SK-N-SH treated with all-trans-retinoic acid at 6 μM for 48 hours (cell line): ENCODE data around the gene KRT75.

Experiments used
- ATAC-seq: fragments of 200-7000 bp; cut with Tn5 transposase; 3 replicates; pipeline ENCODE4 v1.9.1; 2020; ENCODE audit warnings: mild to moderate bottlenecking, moderate library complexity
- BACH2 ChIP-seq: fragments of 250-450 bp; sonication (Bioruptor Pico); IDR thresholded peaks from 2 replicates; pipeline ENCODE4 v1.9.0; 2021; ENCODE audit warnings: mild to moderate bottlenecking, borderline replicate concordance
- ESRRG ChIP-seq: fragments of 250-450 bp; sonication (Bioruptor Pico); IDR thresholded peaks from 2 replicates; pipeline ENCODE4 v1.6.1; 2021; ENCODE audit warnings: mild to moderate bottlenecking
- GLIS3 ChIP-seq: fragments of 250-450 bp; sonication (Bioruptor Pico); IDR thresholded peaks from 2 replicates; pipeline ENCODE4 v1.5.0; 2020; ENCODE audit warnings: mild to moderate bottlenecking, moderate library complexity
- ISL1 ChIP-seq: fragments of 250-450 bp; sonication (Bioruptor Pico); IDR thresholded peaks from 2 replicates; pipeline ENCODE4 v2.1.2; 2022; ENCODE audit warnings: mild to moderate bottlenecking, moderate library complexity
- PPARA ChIP-seq: fragments of 250-450 bp; sonication (Bioruptor Pico); IDR thresholded peaks from 2 replicates; pipeline ENCODE4 v1.5.0; 2020; ENCODE audit warnings: mild to moderate bottlenecking, borderline replicate concordance
- TCF4 ChIP-seq: fragments of 250-450 bp; sonication (Bioruptor Pico); IDR thresholded peaks from 2 replicates; pipeline ENCODE4 v1.8.0; 2021; ENCODE audit warnings: mild to moderate bottlenecking, moderate library complexity, borderline replicate concordance
- TOX ChIP-seq: fragments of 250-450 bp; sonication (Bioruptor Pico); IDR thresholded peaks from 2 replicates; pipeline ENCODE4 v1.8.0; 2021; ENCODE audit warnings: mild to moderate bottlenecking, moderate library complexity, borderline replicate concordance
- ZC3H10 ChIP-seq: fragments of 250-450 bp; sonication (Bioruptor Pico); IDR thresholded peaks from 2 replicates; pipeline ENCODE4 v1.5.1; 2021; ENCODE audit warnings: mild to moderate bottlenecking, moderate library complexity
- ZFP30 ChIP-seq: fragments of 450-650 bp; formaldehyde crosslinking; IDR thresholded peaks from 2 replicates; pipeline ENCODE4 v1.5.0; 2022; ENCODE audit warnings: mild to moderate bottlenecking, moderate library complexity
- ZNF565 ChIP-seq: fragments of 450-650 bp; formaldehyde crosslinking; conservative IDR thresholded peaks from 2 replicates; pipeline ENCODE4 v1.5.0; 2020; ENCODE audit warnings: low read depth, mild to moderate bottlenecking, moderate library complexity
- ZNF8 ChIP-seq: fragments of 450-650 bp; formaldehyde crosslinking; IDR thresholded peaks from 2 replicates; pipeline ENCODE4 v1.5.0; 2020; ENCODE audit warnings: mild to moderate bottlenecking, moderate library complexity
- TF ChIP-seq, protein P1 (sequence below): fragments of 250-450 bp; sonication (Bioruptor Pico); IDR thresholded peaks from 2 replicates; pipeline ENCODE4 v1.8.0; 2021; ENCODE audit warnings: low read depth, mild to moderate bottlenecking, moderate library complexity, borderline replicate concordance
- TF ChIP-seq, protein P2 (sequence below): fragments of 250-450 bp; sonication (Bioruptor Pico); IDR thresholded peaks from 2 replicates; pipeline ENCODE4 v1.5.1; 2021; ENCODE audit warnings: mild to moderate bottlenecking, moderate library complexity
- TF ChIP-seq, protein P3 (sequence below): fragments of 250-450 bp; sonication (Bioruptor Pico); IDR thresholded peaks from 2 replicates; pipeline ENCODE4 v1.8.0; 2020; ENCODE audit warnings: mild to moderate bottlenecking, moderate library complexity, borderline replicate concordance
- TF ChIP-seq, protein P4 (sequence below): fragments of 250-450 bp; sonication (Bioruptor Pico); IDR thresholded peaks from 2 replicates; pipeline ENCODE4 v1.5.0; 2020; ENCODE audit warnings: mild to moderate bottlenecking, moderate library complexity
- TF ChIP-seq, protein P5 (sequence below): fragments of 250-450 bp; sonication (Bioruptor Pico); IDR thresholded peaks from 2 replicates; pipeline ENCODE4 v1.5.1; 2020; ENCODE audit warnings: low read depth, mild to moderate bottlenecking, moderate library complexity

KRT75 gene

DNA sequence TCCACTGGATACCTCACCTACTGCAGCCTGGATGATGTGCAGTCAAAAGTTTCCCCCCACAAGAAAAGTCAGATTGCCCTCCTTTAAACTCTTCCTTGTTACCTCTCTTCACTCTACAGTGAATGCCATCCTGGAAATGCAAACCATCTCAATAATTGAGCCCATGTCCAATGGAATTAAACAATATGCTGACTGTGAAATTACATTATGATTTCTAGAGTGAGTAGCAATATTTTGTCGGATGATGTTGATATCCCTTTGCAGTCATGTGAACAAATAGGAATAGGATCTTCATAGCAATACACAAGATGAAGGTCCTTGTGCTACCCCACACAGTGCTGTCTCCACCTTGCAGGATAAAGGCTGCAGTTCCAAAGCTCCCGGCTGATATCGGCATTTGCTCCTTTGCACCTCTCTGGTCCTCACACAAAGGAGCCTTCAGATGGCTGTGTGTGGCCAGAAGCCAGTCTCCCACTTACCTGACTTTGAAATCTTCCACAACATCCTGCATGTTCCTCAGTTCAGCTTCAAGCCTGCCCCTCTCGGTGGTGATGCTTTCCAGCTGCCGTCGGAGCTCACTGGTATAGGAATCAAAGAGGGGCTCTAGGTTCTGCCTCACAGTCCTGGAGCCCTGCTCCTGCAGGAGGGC is 1.5 kb downstream of the KRT75 start:
- no peak for ATAC-seq
- TF ChIP-seq, protein P1, sequence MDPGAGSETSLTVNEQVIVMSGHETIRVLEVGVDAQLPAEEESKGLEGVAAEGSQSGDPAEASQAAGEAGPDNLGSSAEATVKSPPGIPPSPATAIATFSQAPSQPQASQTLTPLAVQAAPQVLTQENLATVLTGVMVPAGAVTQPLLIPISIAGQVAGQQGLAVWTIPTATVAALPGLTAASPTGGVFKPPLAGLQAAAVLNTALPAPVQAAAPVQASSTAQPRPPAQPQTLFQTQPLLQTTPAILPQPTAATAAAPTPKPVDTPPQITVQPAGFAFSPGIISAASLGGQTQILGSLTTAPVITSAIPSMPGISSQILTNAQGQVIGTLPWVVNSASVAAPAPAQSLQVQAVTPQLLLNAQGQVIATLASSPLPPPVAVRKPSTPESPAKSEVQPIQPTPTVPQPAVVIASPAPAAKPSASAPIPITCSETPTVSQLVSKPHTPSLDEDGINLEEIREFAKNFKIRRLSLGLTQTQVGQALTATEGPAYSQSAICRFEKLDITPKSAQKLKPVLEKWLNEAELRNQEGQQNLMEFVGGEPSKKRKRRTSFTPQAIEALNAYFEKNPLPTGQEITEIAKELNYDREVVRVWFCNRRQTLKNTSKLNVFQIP (CRISPR knock-in tag), result no peak
- TF ChIP-seq, all 23 proteins: peak for 0

DNA sequence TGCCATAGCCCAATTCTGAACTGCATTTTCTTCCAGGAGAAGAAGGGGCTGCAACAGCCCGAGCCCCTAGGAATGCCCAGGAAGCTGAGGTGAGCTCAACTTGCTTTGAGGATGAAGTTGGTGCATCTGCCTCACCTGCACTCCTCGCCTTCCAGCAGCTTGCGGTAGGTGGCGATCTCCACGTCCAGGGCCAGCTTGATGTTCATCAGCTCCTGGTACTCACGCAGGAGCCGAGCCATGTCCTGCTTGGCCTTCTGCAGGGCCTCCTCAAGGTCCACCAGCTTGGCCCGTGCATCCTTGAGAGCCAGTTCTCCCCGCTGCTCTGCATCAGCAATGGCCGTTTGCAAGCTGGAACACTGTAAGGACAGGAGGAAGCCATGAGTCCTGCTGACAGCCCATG is 6.0 kb downstream of the KRT75 start:
- TF ChIP-seq ZNF8 (CRISPR knock-in tag), result no peak
- TF ChIP-seq, all 23 proteins: peak for 0
- ATAC-seq, result no peak

DNA sequence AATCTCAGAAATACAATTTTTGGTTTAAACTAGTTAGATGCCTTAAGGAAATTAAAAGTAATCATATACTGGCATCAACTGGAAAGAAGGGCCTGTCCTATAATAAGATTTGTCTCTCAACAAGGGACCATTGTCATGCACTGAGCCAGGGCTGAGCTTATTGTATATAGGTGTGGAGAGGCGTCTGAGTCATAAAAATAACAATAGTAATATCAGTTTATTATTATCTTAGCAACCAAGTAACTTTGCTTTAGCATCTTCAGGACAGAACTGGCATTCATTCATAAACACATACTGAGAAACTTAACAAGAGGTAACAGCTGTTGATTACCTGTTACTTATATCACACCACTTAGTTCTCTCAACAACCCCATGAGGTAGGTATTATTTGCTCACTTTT is 7.1 kb downstream of the KRT75 start:
- no peak for ATAC-seq
- TF ChIP-seq ESRRG (CRISPR knock-in tag) (no peak), TCF4 (CRISPR knock-in tag) (no peak)

DNA sequence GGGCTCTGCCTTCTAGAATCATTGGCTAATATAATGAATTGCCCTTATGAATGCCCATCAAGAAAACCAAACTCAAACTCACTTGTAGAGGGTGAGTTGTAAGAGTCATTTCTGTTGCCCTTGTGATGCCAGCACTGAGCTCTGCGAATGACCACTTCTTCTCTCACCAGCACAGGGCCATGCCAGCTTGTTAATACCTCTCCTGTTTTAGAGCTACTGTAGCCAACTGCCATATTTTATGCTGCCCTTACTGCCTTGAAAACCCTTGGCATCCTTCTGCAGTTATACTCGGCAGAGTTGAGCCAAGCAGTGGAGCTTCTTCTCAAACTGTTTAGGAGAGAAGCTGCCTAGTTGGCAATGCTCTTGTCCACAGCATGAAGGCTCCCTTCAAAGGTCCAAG is 8.1 kb downstream of the KRT75 start:
- TF ChIP-seq, protein P2, sequence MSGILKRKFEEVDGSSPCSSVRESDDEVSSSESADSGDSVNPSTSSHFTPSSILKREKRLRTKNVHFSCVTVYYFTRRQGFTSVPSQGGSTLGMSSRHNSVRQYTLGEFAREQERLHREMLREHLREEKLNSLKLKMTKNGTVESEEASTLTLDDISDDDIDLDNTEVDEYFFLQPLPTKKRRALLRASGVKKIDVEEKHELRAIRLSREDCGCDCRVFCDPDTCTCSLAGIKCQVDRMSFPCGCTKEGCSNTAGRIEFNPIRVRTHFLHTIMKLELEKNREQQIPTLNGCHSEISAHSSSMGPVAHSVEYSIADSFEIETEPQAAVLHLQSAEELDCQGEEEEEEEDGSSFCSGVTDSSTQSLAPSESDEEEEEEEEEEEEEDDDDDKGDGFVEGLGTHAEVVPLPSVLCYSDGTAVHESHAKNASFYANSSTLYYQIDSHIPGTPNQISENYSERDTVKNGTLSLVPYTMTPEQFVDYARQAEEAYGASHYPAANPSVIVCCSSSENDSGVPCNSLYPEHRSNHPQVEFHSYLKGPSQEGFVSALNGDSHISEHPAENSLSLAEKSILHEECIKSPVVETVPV (CRISPR knock-in tag), result no peak
- TF ChIP-seq, protein P3, sequence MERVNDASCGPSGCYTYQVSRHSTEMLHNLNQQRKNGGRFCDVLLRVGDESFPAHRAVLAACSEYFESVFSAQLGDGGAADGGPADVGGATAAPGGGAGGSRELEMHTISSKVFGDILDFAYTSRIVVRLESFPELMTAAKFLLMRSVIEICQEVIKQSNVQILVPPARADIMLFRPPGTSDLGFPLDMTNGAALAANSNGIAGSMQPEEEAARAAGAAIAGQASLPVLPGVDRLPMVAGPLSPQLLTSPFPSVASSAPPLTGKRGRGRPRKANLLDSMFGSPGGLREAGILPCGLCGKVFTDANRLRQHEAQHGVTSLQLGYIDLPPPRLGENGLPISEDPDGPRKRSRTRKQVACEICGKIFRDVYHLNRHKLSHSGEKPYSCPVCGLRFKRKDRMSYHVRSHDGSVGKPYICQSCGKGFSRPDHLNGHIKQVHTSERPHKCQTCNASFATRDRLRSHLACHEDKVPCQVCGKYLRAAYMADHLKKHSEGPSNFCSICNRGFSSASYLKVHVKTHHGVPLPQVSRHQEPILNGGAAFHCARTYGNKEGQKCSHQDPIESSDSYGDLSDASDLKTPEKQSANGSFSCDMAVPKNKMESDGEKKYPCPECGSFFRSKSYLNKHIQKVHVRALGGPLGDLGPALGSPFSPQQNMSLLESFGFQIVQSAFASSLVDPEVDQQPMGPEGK (CRISPR knock-in tag), result no peak
- TF ChIP-seq GLIS3 (CRISPR knock-in tag) (no peak), ZNF8 (CRISPR knock-in tag) (no peak)
- ATAC-seq, result no peak

DNA sequence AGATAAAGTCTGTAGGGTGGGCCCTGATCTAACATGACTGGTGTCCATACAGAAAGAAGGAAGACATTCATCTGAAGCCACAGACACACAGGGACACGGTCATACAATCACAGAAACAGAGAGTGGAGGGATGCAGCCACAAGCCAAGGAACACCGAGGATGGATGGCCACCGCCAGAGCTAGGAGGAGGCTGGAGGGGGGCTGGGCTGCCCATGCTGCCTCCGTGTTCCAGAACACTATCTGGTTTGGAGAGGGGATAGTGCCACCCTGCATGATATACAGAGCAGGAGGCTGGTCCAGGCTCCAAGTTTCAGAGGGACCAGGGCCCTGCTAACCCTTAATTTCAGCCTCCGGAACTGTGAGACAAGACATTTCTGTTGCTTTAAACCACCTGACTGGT is 8.7 kb downstream of the KRT75 start:
- no peak for ATAC-seq
- no peak for TF ChIP-seq ZC3H10
- TF ChIP-seq, protein P3 (CRISPR knock-in tag), result no peak
- TF ChIP-seq PPARA (CRISPR knock-in tag), result no peak
- TF ChIP-seq BACH2, result no peak
- TF ChIP-seq TOX (CRISPR knock-in tag), result no peak
- no peak for TF ChIP-seq ISL1 (CRISPR knock-in tag)

DNA sequence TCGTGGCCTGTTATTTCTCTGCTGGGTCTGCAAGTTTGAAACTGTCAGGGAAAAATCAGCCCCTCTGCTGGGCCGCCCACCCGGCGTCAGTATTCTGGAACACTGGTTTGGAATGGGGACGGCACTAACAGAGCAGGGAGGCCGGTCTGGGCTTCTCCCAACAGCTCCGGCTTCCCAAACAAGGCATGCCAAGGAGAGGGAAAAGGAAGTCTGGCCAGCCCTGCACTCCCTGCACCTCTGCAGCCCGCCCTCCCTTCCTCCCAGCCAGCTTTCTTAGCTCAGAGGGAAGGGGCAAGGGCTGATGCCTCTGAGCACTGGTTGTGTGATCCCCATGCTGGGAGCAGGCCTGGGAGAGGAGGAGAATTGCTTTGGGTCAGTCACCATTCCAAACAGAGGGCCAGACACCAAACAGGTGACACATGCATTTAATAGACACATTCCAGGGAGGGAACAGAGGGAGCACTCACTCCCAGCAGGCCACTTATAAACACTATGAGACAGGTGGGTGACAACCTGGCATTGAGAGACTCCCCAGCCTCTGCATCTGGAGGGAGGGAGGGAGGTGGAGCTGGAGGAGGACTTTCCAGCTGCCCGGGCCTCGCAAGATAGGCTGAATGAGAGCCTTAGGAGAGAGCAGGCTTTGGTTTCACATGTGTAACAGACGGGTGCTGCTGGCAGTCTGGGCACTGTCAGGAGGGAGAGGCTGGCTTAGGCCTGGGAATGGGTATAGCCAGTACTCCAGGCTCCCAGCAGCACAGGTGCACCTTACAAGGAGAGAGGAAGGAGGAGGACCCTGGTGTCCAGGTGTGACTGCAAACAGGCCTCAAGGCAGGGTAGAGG is 10.3 kb downstream of the KRT75 start:
- no peak for ATAC-seq
- TF ChIP-seq, protein P4, sequence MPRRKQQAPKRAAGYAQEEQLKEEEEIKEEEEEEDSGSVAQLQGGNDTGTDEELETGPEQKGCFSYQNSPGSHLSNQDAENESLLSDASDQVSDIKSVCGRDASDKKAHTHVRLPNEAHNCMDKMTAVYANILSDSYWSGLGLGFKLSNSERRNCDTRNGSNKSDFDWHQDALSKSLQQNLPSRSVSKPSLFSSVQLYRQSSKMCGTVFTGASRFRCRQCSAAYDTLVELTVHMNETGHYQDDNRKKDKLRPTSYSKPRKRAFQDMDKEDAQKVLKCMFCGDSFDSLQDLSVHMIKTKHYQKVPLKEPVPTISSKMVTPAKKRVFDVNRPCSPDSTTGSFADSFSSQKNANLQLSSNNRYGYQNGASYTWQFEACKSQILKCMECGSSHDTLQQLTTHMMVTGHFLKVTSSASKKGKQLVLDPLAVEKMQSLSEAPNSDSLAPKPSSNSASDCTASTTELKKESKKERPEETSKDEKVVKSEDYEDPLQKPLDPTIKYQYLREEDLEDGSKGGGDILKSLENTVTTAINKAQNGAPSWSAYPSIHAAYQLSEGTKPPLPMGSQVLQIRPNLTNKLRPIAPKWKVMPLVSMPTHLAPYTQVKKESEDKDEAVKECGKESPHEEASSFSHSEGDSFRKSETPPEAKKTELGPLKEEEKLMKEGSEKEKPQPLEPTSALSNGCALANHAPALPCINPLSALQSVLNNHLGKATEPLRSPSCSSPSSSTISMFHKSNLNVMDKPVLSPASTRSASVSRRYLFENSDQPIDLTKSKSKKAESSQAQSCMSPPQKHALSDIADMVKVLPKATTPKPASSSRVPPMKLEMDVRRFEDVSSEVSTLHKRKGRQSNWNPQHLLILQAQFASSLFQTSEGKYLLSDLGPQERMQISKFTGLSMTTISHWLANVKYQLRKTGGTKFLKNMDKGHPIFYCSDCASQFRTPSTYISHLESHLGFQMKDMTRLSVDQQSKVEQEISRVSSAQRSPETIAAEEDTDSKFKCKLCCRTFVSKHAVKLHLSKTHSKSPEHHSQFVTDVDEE (CRISPR knock-in tag), result no peak
- TF ChIP-seq ESRRG (CRISPR knock-in tag), result no peak
- TF ChIP-seq, protein P5, sequence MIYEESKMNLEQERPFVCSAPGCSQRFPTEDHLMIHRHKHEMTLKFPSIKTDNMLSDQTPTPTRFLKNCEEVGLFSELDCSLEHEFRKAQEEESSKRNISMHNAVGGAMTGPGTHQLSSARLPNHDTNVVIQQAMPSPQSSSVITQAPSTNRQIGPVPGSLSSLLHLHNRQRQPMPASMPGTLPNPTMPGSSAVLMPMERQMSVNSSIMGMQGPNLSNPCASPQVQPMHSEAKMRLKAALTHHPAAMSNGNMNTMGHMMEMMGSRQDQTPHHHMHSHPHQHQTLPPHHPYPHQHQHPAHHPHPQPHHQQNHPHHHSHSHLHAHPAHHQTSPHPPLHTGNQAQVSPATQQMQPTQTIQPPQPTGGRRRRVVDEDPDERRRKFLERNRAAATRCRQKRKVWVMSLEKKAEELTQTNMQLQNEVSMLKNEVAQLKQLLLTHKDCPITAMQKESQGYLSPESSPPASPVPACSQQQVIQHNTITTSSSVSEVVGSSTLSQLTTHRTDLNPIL (CRISPR knock-in tag), result no peak
- TF ChIP-seq BACH2, result no peak
- TF ChIP-seq ZFP30, result no peak
- TF ChIP-seq ZNF565 (CRISPR knock-in tag), result no peak
- TF ChIP-seq, protein P1 (CRISPR knock-in tag), result no peak
